Hepatocyte (in vitro differentiated cells): ENCODE results near the gene GJB5. TPM values are rescaled to one million over a fixed set of nuclear protein-coding genes. Genes with fewer than 3 reads are reported as not detected.

Experiments used
- DNase-seq: peaks from one replicate; pipeline ENCODE4 v3.0.0-alpha.2; 2016; ENCODE audit warnings: low spot score
- H2AFZ ChIP-seq: fragments of 200-600 bp; sonication (generic); 2 replicates; pipeline ENCODE4 v1.6.0; 2016; ENCODE audit warnings: antibody characterized with exemption, mild to moderate bottlenecking
- H3K27ac ChIP-seq: fragments of 200-600 bp; sonication (generic); 2 replicates; pipeline ENCODE4 v1.5.1; 2016; ENCODE audit warnings: mild to moderate bottlenecking
- H3K27me3 ChIP-seq: fragments of 200-600 bp; sonication (generic); 2 replicates; pipeline ENCODE4 v1.6.1; 2016
- H3K36me3 ChIP-seq: fragments of 200-600 bp; sonication (generic); replicated peaks from 2 replicates; pipeline ENCODE4 v1.5.1; 2016; ENCODE audit warnings: low read depth; ENCODE audit not compliant: insufficient read depth
- H3K4me1 ChIP-seq: fragments of 200-600 bp; sonication (generic); 2 replicates; pipeline ENCODE4 v1.5.1; 2016; ENCODE audit warnings: mild to moderate bottlenecking, moderate library complexity; ENCODE audit not compliant: insufficient read depth
- H3K4me2 ChIP-seq: fragments of 200-600 bp; sonication (generic); 2 replicates; pipeline ENCODE4 v1.6.0; 2016
- H3K4me3 ChIP-seq: fragments of 200-600 bp; sonication (generic); 2 replicates; pipeline ENCODE4 v1.5.1; 2016; ENCODE audit warnings: mild to moderate bottlenecking
- H3K79me2 ChIP-seq: fragments of 200-600 bp; sonication (generic); 2 replicates; pipeline ENCODE4 v1.6.0; 2017; ENCODE audit warnings: mild to moderate bottlenecking
- H3K9me2 ChIP-seq: fragments of 200-600 bp; sonication (generic); replicated peaks from 2 replicates; pipeline ENCODE4 v1.6.0; 2017; ENCODE audit warnings: mild to moderate bottlenecking; ENCODE audit not compliant: insufficient read depth
- H3K9me3 ChIP-seq: fragments of 200-600 bp; sonication (generic); 2 replicates; pipeline ENCODE4 v1.5.1; 2016; ENCODE audit warnings: low read depth, mild to moderate bottlenecking
- H4K20me1 ChIP-seq: fragments of 200-600 bp; sonication (generic); 2 replicates; pipeline ENCODE4 v1.6.0; 2016; ENCODE audit warnings: mild to moderate bottlenecking; ENCODE audit not compliant: insufficient read depth, poor library complexity, severe bottlenecking
- EZH2 ChIP-seq: fragments of 200-600 bp; sonication (generic); IDR thresholded peaks from 2 replicates; pipeline ENCODE4 v1.6.1; 2016; ENCODE audit warnings: antibody characterized with exemption, mild to moderate bottlenecking, borderline replicate concordance
- EZH2phosphoT487 ChIP-seq: fragments of 200-600 bp; sonication (generic); IDR thresholded peaks from one replicate; pipeline ENCODE4 v1.6.1; 2018; ENCODE audit warnings: antibody characterized with exemption, mild to moderate bottlenecking, low read depth, moderate library complexity; ENCODE audit not compliant: unreplicated experiment, severe bottlenecking
- WGBS: methylation state at CpG from one replicate; pipeline ENCODE4 v1.1.6; 2016; ENCODE audit warnings: low lambda C conversion rate; ENCODE audit errors: missing lambda C conversion rate; 5-methylcytosine and 5-hydroxymethylcytosine counted together
- polyA plus RNA-seq: library from polyadenylated mRNA; unstranded; fragments of >200 nt; fragmentation: Nextera tagmentation; extraction: Ambion mirVana; gene quantifications from 2 replicates; pipeline ENCODE4 v1.2.1, GENCODE V29; 2016
- total RNA-seq: library from RNA; depleted of rRNA; stranded (reverse); fragments of >200 nt; gene quantifications from 2 replicates; pipeline ENCODE4 v1.2.3, GENCODE V29; 2014
- TF ChIP-seq, protein P1 (sequence below): fragments of 200-600 bp; sonication (generic); IDR thresholded peaks from 2 replicates; pipeline ENCODE4 v1.5.1; 2016; ENCODE audit warnings: antibody characterized with exemption, mild to moderate bottlenecking; ENCODE audit not compliant: poor library complexity

GJB5 gene
- total and polyA plus RNA-seq, 2 experiments from 2014 or later = 0.80 to 0.85 TPM

DNA sequence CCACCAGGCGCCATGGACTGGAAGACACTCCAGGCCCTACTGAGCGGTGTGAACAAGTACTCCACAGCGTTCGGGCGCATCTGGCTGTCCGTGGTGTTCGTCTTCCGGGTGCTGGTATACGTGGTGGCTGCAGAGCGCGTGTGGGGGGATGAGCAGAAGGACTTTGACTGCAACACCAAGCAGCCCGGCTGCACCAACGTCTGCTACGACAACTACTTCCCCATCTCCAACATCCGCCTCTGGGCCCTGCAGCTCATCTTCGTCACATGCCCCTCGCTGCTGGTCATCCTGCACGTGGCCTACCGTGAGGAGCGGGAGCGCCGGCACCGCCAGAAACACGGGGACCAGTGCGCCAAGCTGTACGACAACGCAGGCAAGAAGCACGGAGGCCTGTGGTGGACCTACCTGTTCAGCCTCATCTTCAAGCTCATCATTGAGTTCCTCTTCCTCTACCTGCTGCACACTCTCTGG lies 29.9 kb downstream of the GJB5 start:
- 92% methylated on average over 28 of the region's 28 CpGs for WGBS
- Histone ChIP-seq H3K27me3 (peaks cover 29% of the 10 kb centered on the region), H3K79me2 (no peaks in the 10 kb centered on the region), H4K20me1 (no peaks in the 10 kb centered on the region), H3K4me2 (no peak overlapping the region), H3K9me3 (no peaks in the 10 kb centered on the region), H3K4me1 (peaks cover 20% of the 10 kb centered on the region), H2AFZ (no peak overlapping the region), H3K9me2 (no peaks in the 10 kb centered on the region), H3K27ac (no peak overlapping the region), H3K36me3 (no peaks in the 10 kb centered on the region), H3K4me3 (no peak overlapping the region)
- DNase-seq = no peak
- TF ChIP-seq EZH2 = no peak
- TF ChIP-seq, protein P1, sequence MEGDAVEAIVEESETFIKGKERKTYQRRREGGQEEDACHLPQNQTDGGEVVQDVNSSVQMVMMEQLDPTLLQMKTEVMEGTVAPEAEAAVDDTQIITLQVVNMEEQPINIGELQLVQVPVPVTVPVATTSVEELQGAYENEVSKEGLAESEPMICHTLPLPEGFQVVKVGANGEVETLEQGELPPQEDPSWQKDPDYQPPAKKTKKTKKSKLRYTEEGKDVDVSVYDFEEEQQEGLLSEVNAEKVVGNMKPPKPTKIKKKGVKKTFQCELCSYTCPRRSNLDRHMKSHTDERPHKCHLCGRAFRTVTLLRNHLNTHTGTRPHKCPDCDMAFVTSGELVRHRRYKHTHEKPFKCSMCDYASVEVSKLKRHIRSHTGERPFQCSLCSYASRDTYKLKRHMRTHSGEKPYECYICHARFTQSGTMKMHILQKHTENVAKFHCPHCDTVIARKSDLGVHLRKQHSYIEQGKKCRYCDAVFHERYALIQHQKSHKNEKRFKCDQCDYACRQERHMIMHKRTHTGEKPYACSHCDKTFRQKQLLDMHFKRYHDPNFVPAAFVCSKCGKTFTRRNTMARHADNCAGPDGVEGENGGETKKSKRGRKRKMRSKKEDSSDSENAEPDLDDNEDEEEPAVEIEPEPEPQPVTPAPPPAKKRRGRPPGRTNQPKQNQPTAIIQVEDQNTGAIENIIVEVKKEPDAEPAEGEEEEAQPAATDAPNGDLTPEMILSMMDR = no peak
- TF ChIP-seq EZH2phosphoT487 = no peak

DNA sequence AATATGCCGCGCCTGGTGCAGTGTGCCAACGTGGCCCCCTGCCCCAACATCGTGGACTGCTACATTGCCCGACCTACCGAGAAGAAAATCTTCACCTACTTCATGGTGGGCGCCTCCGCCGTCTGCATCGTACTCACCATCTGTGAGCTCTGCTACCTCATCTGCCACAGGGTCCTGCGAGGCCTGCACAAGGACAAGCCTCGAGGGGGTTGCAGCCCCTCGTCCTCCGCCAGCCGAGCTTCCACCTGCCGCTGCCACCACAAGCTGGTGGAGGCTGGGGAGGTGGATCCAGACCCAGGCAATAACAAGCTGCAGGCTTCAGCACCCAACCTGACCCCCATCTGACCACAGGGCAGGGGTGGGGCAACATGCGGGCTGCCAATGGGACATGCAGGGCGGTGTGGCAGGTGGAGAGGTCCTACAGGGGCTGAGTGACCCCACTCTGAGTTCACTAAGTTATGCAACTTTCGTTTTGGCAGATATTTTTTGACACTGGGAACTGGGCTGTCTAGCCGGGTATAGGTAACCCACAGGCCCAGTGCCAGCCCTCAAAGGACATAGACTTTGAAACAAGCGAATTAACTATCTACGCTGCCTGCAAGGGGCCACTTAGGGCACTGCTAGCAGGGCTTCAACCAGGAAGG lies 30.5 kb downstream of the GJB5 start:
- no peak for DNase-seq
- H3K79me2 ChIP-seq = no peaks in the 10 kb centered on the region
- peaks cover 27% of the 10 kb centered on the region for H3K27me3 ChIP-seq
- no peak overlapping the region for H2AFZ ChIP-seq
- no peaks in the 10 kb centered on the region for H3K9me3 ChIP-seq
- no peaks in the 10 kb centered on the region for H3K9me2 ChIP-seq
- H3K4me2 ChIP-seq = no peak overlapping the region
- H3K27ac ChIP-seq = no peak overlapping the region
- WGBS = 90% methylated on average over 22 of the region's 22 CpGs
- no peaks in the 10 kb centered on the region for H3K36me3 ChIP-seq
- H3K4me1 ChIP-seq = peaks cover 20% of the 10 kb centered on the region
- H4K20me1 ChIP-seq = no peaks in the 10 kb centered on the region
- TF ChIP-seq, protein P1 = no peak
- TF ChIP-seq EZH2 = no peak
- no peak for TF ChIP-seq EZH2phosphoT487
- H3K4me3 ChIP-seq = no peak overlapping the region

DNA sequence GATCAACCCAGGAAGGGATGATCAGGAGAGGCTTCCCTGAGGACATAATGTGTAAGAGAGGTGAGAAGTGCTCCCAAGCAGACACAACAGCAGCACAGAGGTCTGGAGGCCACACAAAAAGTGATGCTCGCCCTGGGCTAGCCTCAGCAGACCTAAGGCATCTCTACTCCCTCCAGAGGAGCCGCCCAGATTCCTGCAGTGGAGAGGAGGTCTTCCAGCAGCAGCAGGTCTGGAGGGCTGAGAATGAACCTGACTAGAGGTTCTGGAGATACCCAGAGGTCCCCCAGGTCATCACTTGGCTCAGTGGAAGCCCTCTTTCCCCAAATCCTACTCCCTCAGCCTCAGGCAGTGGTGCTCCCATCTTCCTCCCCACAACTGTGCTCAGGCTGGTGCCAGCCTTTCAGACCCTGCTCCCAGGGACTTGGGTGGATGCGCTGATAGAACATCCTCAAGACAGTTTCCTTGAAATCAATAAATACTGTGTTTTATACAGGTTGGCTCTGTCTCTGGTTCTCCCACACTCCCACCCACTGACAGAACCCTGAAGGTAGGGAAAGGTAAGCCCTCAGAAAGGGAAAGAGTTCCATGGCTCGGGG lies 31.1 kb downstream of the GJB5 start:
- no peaks in the 10 kb centered on the region for H3K9me3 ChIP-seq
- H3K4me3 ChIP-seq = no peak overlapping the region
- no peaks in the 10 kb centered on the region for H3K36me3 ChIP-seq
- TF ChIP-seq EZH2 (no peak), EZH2phosphoT487 (no peak)
- TF ChIP-seq, protein P1 = no peak
- no peaks in the 10 kb centered on the region for H4K20me1 ChIP-seq
- H3K4me1 ChIP-seq = peaks cover 15% of the 10 kb centered on the region
- 71% methylated on average over 4 of the region's 4 CpGs for WGBS
- H3K27ac ChIP-seq = no peak overlapping the region
- DNase-seq = no peak
- no peaks in the 10 kb centered on the region for H3K79me2 ChIP-seq
- no peak overlapping the region for H2AFZ ChIP-seq
- peaks cover 21% of the 10 kb centered on the region for H3K27me3 ChIP-seq
- H3K9me2 ChIP-seq = no peaks in the 10 kb centered on the region
- no peak overlapping the region for H3K4me2 ChIP-seq
